WTC11 (cell line): ENCODE results near the gene ZFAND6. TPM values are rescaled to one million over a fixed set of nuclear protein-coding genes. Genes with fewer than 3 reads are reported as not detected.
A peak's percentile ranks its signal among the peaks of the same experiment; 100 is the strongest.

ENCODE experiments used
- ATAC-seq: fragments of 200-7000 bp; cut with Tn5 transposase; 2 replicates; pipeline ENCODE4 v1.10.0; 2021; ENCODE audit warnings: mild to moderate bottlenecking, moderate library complexity
- CTCF ChIA-PET: fragments of 300-600 bp; sonication (Branson Sonifier 250); formaldehyde crosslinking; loops from one replicate; lab custom pipeline; 2021; ENCODE audit warnings: antibody characterized with exemption; lab: Charles Lee
- POLR2A ChIA-PET: fragments of 350-600 bp; sonication (Branson Sonifier 250); formaldehyde crosslinking; loops from one replicate; lab custom pipeline; 2021; ENCODE audit warnings: antibody characterized with exemption; lab: Charles Lee
- DNase-seq: peaks from one replicate; pipeline ENCODE4 v3.0.0; 2021; ENCODE audit warnings: low spot score
- H3K27ac Mint-ChIP-seq: 2 replicates; pipeline ENCODE4 v1.8.0; 2021; ENCODE audit warnings: mixed read lengths
- H3K27me3 Mint-ChIP-seq: 2 replicates; pipeline ENCODE4 v1.8.0; 2021; ENCODE audit warnings: low read depth, mild to moderate bottlenecking, moderate library complexity, mixed read lengths
- H3K36me3 Mint-ChIP-seq: 2 replicates; pipeline ENCODE4 v1.8.0; 2021; ENCODE audit warnings: mixed read lengths
- H3K4me1 Mint-ChIP-seq: 2 replicates; pipeline ENCODE4 v1.8.0; 2022; ENCODE audit warnings: mixed read lengths
- H3K4me3 Mint-ChIP-seq: 2 replicates; pipeline ENCODE4 v1.8.0; 2021; ENCODE audit warnings: mild to moderate bottlenecking, moderate library complexity, mixed read lengths
- H3K9me3 Mint-ChIP-seq: 2 replicates; pipeline ENCODE4 v1.8.0; 2021; ENCODE audit warnings: mixed read lengths
- ATF1 ChIP-seq: sonication (generic); formaldehyde crosslinking; IDR thresholded peaks from 2 replicates; pipeline ENCODE4 v1.8.1; 2023; ENCODE audit warnings: mild to moderate bottlenecking, moderate library complexity, missing genetic modification reagents
- ELF4 ChIP-seq: sonication (generic); formaldehyde crosslinking; IDR thresholded peaks from 2 replicates; pipeline ENCODE4 v1.8.1; 2022; ENCODE audit warnings: low read depth, mild to moderate bottlenecking, moderate library complexity, missing genetic modification reagents
- ETV6 ChIP-seq: sonication (generic); formaldehyde crosslinking; IDR thresholded peaks from 2 replicates; pipeline ENCODE4 v1.8.1; 2022; ENCODE audit warnings: mild to moderate bottlenecking, missing genetic modification reagents
- GTF2I ChIP-seq: fragments of 250-450 bp; sonication (Bioruptor Pico); conservative IDR thresholded peaks from 2 replicates; pipeline ENCODE4 v1.4.0; 2021; ENCODE audit warnings: mild to moderate bottlenecking
- IRF1 ChIP-seq: sonication (generic); formaldehyde crosslinking; IDR thresholded peaks from 2 replicates; pipeline ENCODE4 v1.8.0; 2023; ENCODE audit warnings: missing genetic modification reagents
- NFATC4 ChIP-seq: fragments of 250-450 bp; sonication (Bioruptor Pico); IDR thresholded peaks from 2 replicates; pipeline ENCODE4 v1.9.0; 2021; ENCODE audit warnings: mild to moderate bottlenecking
- NFYB ChIP-seq: sonication (generic); formaldehyde crosslinking; conservative IDR thresholded peaks from 2 replicates; pipeline ENCODE4 v1.8.0; 2022; ENCODE audit warnings: low read depth, missing genetic modification reagents
- PRDM15 ChIP-seq: sonication (generic); formaldehyde crosslinking; IDR thresholded peaks from 2 replicates; pipeline ENCODE4 v1.8.0; 2022; ENCODE audit warnings: missing genetic modification reagents
- RORB ChIP-seq: fragments of 250-450 bp; sonication (Bioruptor Pico); IDR thresholded peaks from 2 replicates; pipeline ENCODE4 v1.9.0; 2021; ENCODE audit warnings: mild to moderate bottlenecking
- SMAD3 ChIP-seq: sonication (generic); formaldehyde crosslinking; IDR thresholded peaks from 2 replicates; pipeline ENCODE4 v1.8.0; 2022; ENCODE audit warnings: missing genetic modification reagents, mild to moderate bottlenecking, borderline replicate concordance
- SP1 ChIP-seq: sonication (generic); formaldehyde crosslinking; conservative IDR thresholded peaks from 2 replicates; pipeline ENCODE4 v1.8.1; 2022; ENCODE audit warnings: missing genetic modification reagents
- ZNF138 ChIP-seq: sonication (generic); formaldehyde crosslinking; conservative IDR thresholded peaks from 2 replicates; pipeline ENCODE4 v1.8.1; 2022; ENCODE audit warnings: mild to moderate bottlenecking, moderate library complexity, missing genetic modification reagents
- ZNF317 ChIP-seq: sonication (generic); formaldehyde crosslinking; IDR thresholded peaks from 2 replicates; pipeline ENCODE4 v1.8.1; 2023; ENCODE audit warnings: low read depth, mild to moderate bottlenecking, moderate library complexity, missing genetic modification reagents, borderline replicate concordance
- ZNF416 ChIP-seq: fragments of 250-450 bp; sonication (Bioruptor Pico); IDR thresholded peaks from 2 replicates; pipeline ENCODE4 v1.9.0; 2021; ENCODE audit warnings: mild to moderate bottlenecking, inconsistent platforms
- ZNF512 ChIP-seq: sonication (generic); formaldehyde crosslinking; IDR thresholded peaks from 2 replicates; pipeline ENCODE4 v1.8.1; 2022; ENCODE audit warnings: missing genetic modification reagents, borderline replicate concordance
- total RNA-seq: library from RNA; stranded (reverse); gene quantifications from 3 replicates; pipeline ENCODE4 v1.2.3, GENCODE V29; 2021
- TF ChIP-seq, protein P1 (sequence below): sonication (generic); formaldehyde crosslinking; IDR thresholded peaks from 2 replicates; pipeline ENCODE4 v1.8.1; 2023; ENCODE audit warnings: mild to moderate bottlenecking, missing genetic modification reagents
- TF ChIP-seq, protein P2 (sequence below): fragments of 250-450 bp; sonication (Bioruptor Pico); IDR thresholded peaks from 2 replicates; pipeline ENCODE4 v1.9.0; 2021; ENCODE audit warnings: mild to moderate bottlenecking, borderline replicate concordance

The ZFAND6 gene
- total RNA-seq, 1 experiment from 2014 or later: 114 TPM

DNA sequence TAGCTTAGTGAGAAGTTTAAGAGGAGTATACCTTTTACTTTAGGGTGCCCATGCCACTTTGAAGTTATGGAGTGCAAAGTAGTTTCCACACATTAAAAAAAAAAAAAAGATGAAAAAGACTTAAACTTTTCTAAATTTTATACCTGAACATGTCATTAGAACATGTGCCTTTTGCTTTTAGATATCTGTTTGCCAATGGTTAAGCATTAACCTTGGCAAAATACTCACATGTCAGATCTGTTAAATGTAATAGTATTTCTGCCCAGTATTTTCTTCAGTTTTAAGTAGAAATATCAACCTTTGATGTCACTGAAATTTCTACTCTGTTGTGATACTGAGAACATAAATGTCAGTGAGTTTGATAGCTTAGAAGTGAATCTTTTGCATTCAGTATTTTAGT is 12.2 kb downstream of the ZFAND6 start (continued):
- TF ChIP-seq ZNF512 (CRISPR knock-in tag): no peak

GRCh38 chr15:80072285-80072994 is 13.0 kb downstream of the ZFAND6 start:
- POLR2A ChIA-PET: interaction anchor here (1.0 to 1.2 kb wide), 2 partner anchors 13 to 149 kb away, joined by 3 to 7 read pairs; partner anchors contain the start of gene ZFAND6
- no peak for DNase-seq

GRCh38 chr15:80073197-80073596 is 13.7 kb downstream of the ZFAND6 start:
- H3K27me3 Mint-ChIP-seq: no peaks in the 10 kb centered on the region
- H3K36me3 Mint-ChIP-seq: peaks cover 2% of the 10 kb centered on the region
- no peak overlapping the region for H3K27ac Mint-ChIP-seq
- H3K4me3 Mint-ChIP-seq: peak overlapping the region; percentile 27; the same call in 1 of the 2 replicates
- no peak for TF ChIP-seq IRF1
- no peak for TF ChIP-seq PRDM15 (CRISPR knock-in tag)
- no peak for TF ChIP-seq ZNF138 (CRISPR knock-in tag)
- no peak for TF ChIP-seq ETV6 (CRISPR knock-in tag)
- TF ChIP-seq RORB (CRISPR knock-in tag): no peak
- TF ChIP-seq, protein P1, sequence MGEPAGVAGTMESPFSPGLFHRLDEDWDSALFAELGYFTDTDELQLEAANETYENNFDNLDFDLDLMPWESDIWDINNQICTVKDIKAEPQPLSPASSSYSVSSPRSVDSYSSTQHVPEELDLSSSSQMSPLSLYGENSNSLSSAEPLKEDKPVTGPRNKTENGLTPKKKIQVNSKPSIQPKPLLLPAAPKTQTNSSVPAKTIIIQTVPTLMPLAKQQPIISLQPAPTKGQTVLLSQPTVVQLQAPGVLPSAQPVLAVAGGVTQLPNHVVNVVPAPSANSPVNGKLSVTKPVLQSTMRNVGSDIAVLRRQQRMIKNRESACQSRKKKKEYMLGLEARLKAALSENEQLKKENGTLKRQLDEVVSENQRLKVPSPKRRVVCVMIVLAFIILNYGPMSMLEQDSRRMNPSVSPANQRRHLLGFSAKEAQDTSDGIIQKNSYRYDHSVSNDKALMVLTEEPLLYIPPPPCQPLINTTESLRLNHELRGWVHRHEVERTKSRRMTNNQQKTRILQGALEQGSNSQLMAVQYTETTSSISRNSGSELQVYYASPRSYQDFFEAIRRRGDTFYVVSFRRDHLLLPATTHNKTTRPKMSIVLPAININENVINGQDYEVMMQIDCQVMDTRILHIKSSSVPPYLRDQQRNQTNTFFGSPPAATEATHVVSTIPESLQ (CRISPR knock-in tag): no peak
- TF ChIP-seq ELF4 (CRISPR knock-in tag): no peak
- TF ChIP-seq ATF1: no peak
- no peak for TF ChIP-seq ZNF317 (CRISPR knock-in tag)
- no peak for TF ChIP-seq GTF2I (CRISPR knock-in tag)
- TF ChIP-seq, protein P2, sequence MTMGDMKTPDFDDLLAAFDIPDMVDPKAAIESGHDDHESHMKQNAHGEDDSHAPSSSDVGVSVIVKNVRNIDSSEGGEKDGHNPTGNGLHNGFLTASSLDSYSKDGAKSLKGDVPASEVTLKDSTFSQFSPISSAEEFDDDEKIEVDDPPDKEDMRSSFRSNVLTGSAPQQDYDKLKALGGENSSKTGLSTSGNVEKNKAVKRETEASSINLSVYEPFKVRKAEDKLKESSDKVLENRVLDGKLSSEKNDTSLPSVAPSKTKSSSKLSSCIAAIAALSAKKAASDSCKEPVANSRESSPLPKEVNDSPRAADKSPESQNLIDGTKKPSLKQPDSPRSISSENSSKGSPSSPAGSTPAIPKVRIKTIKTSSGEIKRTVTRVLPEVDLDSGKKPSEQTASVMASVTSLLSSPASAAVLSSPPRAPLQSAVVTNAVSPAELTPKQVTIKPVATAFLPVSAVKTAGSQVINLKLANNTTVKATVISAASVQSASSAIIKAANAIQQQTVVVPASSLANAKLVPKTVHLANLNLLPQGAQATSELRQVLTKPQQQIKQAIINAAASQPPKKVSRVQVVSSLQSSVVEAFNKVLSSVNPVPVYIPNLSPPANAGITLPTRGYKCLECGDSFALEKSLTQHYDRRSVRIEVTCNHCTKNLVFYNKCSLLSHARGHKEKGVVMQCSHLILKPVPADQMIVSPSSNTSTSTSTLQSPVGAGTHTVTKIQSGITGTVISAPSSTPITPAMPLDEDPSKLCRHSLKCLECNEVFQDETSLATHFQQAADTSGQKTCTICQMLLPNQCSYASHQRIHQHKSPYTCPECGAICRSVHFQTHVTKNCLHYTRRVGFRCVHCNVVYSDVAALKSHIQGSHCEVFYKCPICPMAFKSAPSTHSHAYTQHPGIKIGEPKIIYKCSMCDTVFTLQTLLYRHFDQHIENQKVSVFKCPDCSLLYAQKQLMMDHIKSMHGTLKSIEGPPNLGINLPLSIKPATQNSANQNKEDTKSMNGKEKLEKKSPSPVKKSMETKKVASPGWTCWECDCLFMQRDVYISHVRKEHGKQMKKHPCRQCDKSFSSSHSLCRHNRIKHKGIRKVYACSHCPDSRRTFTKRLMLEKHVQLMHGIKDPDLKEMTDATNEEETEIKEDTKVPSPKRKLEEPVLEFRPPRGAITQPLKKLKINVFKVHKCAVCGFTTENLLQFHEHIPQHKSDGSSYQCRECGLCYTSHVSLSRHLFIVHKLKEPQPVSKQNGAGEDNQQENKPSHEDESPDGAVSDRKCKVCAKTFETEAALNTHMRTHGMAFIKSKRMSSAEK (CRISPR knock-in tag): no peak
- TF ChIP-seq, all 79 proteins: peak for 0
- CTCF ChIA-PET: interaction anchor here (1.5 kb wide), 1 partner anchor 150 kb away, joined by 3 read pairs; no protein-coding TSS in a partner anchor
- ATAC-seq (no peak), DNase-seq (no peak)
- H3K9me3 Mint-ChIP-seq: peaks cover 2% of the 10 kb centered on the region; the same call in 1 of the 2 replicates
- POLR2A ChIA-PET: no interaction called here
- peaks cover 82% of the 10 kb centered on the region for H3K4me1 Mint-ChIP-seq

More at GRCh38 chr15:80072285-80072994, 13.0 kb downstream of the ZFAND6 start:
- ATAC-seq: peak; percentile 99
- H3K9me3 Mint-ChIP-seq: no peaks in the 10 kb centered on the region
- CTCF ChIA-PET: interaction anchor here (1.1 to 2.2 kb wide), 5 partner anchors 10 to 149 kb away, joined by 3 to 6 read pairs (median 3); partner anchors contain the start of gene ZFAND6
- TF ChIP-seq SP1 (CRISPR knock-in tag) (peak; percentile 59; the same call in 1 of the 2 replicates), ZNF138 (CRISPR knock-in tag) (no peak), ZNF317 (CRISPR knock-in tag) (no peak), NFATC4 (CRISPR knock-in tag) (no peak), ZNF416 (CRISPR knock-in tag) (no peak), SMAD3 (CRISPR knock-in tag) (no peak), NFYB (CRISPR knock-in tag) (peak; percentile 61)
- H3K27ac Mint-ChIP-seq: peak overlapping the region; percentile 41; the same call in 1 of the 2 replicates
- H3K4me1 Mint-ChIP-seq: peaks cover 80% of the 10 kb centered on the region
- H3K4me3 Mint-ChIP-seq: peak overlapping the region; percentile 80
- H3K36me3 Mint-ChIP-seq: no peaks in the 10 kb centered on the region
- H3K27me3 Mint-ChIP-seq: no peaks in the 10 kb centered on the region
